B cell (primary cell): ENCODE results near the gene ZBTB2.

ENCODE experiments used
- CTCF ChIP-seq: fragments of 200-600 bp; IDR thresholded peaks from one replicate; pipeline ENCODE4 v1.8.0; 2022; ENCODE audit warnings: antibody characterized with exemption, mild to moderate bottlenecking
- EZH2 ChIP-seq: IDR thresholded peaks from 2 replicates; pipeline ENCODE4 v1.6.1; 2012; ENCODE audit warnings: borderline replicate concordance, low read depth, mild to moderate bottlenecking, moderate library complexity, low read length; ENCODE audit not compliant: insufficient read depth, poor library complexity, severe bottlenecking

GRCh38 chr6:151412909-151413308, 21.6 kb upstream of the ZBTB2 start:
- TF ChIP-seq CTCF (no peak), EZH2 (no peak)
